Measurements from ENCODE around the gene FERMT3. TPM values are rescaled to one million over a fixed set of nuclear protein-coding genes. Genes with fewer than 3 reads are reported as not detected.

FERMT3 gene
- total RNA-seq, 6 experiments from 2014 or later = 5.1 to 17.3 (median 8.1) TPM

DNA sequence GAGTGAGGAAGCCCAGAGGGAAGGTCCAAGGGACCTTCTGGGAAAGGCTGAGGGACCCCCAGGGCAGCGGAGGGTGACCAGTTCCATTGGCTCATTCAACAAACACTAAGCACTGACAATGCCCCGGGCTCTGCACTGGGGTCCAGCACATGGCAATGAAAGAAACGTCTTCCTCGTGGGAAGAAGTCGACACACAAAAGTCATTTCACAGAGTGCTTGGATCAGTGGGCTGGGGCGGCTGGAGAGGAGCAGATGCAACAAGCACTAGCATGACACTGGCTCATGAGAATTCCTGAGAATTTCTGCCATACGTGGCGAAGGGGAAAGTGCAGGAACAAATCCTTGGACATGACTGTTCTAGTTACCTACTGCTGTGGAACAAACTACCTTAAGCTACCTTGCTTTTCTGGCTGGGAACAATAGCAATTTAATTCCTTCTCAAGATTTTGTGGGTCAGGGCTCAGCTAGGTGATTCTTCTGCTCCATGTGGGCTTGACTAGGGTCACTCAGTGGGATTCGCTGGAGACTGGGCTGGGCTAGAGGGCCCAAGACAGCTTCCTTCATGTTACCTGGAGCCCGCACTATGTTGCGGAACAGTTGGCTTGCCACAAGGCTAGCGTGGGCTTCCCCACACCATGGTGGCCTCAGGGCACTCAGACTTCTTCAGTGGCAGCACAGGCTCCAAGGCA is 27.4 kb upstream of the FERMT3 start:
- Histone ChIP-seq H3K27ac (no peak overlapping the region), H3K4me1 (peaks cover 0 to 6% (median 0%) of the 10 kb centered on the region in 4 donors), H3K9me3 (no peaks in the 10 kb centered on the region), H3K4me3 (no peak overlapping the region), H3K36me3 (no peaks in the 10 kb centered on the region), H3K27me3 (no peaks in the 10 kb centered on the region)
- intact Hi-C loops (cut with DNase I) = no loop called here
- no peak for DNase-seq
- 92% methylated on average over 4 of the region's 12 CpGs for WGBS (ENCODE audit: insufficient coverage, low coverage, low lambda C conversion rate, missing lambda C conversion rate)
- TF ChIP-seq POLR2A (IDR thresholded peaks at IDR 0.05) = no peak
- TF ChIP-seq, protein P1, sequence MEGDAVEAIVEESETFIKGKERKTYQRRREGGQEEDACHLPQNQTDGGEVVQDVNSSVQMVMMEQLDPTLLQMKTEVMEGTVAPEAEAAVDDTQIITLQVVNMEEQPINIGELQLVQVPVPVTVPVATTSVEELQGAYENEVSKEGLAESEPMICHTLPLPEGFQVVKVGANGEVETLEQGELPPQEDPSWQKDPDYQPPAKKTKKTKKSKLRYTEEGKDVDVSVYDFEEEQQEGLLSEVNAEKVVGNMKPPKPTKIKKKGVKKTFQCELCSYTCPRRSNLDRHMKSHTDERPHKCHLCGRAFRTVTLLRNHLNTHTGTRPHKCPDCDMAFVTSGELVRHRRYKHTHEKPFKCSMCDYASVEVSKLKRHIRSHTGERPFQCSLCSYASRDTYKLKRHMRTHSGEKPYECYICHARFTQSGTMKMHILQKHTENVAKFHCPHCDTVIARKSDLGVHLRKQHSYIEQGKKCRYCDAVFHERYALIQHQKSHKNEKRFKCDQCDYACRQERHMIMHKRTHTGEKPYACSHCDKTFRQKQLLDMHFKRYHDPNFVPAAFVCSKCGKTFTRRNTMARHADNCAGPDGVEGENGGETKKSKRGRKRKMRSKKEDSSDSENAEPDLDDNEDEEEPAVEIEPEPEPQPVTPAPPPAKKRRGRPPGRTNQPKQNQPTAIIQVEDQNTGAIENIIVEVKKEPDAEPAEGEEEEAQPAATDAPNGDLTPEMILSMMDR (IDR thresholded peaks at IDR 0.05) = no peak
- ATAC-seq = no peak

DNA sequence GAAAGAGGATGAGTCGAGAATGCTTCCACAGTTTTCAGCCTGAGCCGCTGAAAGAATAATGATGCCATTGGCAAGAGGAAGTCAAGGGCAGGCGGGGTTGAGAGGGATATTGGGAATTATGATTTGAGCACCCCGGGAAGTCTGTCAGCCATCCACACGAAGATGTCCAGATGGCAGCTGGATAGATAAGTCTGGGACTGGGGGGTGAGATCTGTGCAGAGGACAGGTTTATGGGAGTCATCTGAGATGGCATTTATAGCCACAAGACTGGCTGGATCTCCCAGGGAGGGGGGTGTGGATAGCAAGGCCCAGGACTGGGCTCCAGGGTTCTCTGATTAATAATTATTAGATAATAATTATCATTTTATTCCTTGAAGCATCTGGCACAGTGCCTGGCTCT is 25.6 kb upstream of the FERMT3 start:
- H3K27ac ChIP-seq = peak overlapping the region in 1 of 3 donors; percentile 1

DNA sequence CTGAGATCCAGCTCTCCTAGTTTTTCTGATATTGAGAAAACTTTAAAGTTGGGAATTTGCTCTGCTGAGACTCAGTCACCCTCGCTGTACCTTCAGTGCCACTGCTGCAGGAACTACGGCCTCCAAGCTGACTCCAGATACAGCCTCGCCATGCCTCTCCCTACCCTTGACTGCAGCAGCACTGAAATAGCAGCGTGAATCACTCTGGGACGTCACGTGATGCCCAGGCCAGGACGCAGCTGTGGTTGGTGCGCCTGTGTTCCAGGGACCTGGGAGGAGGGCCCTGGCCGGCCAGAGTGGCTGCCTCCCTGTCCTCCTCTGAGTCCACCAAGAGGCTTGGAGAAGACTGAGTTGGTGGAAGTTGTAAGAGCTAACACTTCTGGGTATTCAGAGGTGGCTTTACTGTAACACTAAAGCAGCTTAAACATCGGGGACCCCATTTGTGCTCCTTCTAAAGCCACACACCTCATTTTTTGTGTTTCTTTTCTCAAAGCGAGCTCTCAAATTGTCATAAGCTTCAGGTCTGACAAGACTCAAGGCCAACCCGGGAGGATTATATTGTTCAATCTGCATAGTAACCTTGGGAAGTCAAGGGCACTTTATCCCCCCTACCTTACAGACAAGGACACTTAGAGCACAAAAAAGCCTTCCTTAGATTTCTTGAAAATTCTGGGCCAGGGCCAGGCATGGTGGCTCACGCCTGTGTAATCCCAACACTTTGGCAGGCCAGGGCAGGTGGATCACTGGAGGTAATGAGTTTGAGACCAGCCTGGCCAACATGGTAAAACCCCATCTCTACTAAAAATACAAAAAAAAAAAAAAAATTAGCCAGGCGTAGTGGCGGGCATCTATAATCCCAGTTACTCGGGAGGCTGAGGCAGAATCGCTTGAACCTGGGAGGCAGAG is 24.8 kb upstream of the FERMT3 start:
- DNase-seq (peak; percentile 65 to 74 (median 70)), ATAC-seq (peak in 2 of 4 donors; percentile 1 to 8)
- Histone ChIP-seq H3K36me3 (no peaks in the 10 kb centered on the region), H3K27me3 (no peaks in the 10 kb centered on the region), H3K27ac (peak overlapping the region in 2 of 3 donors; percentile 18 to 47), H3K4me1 (peaks cover 0 to 14% (median 0%) of the 10 kb centered on the region in 4 donors), H3K9me3 (no peaks in the 10 kb centered on the region), H3K4me3 (no peak overlapping the region)
- 56% methylated on average over 8 of the region's 17 CpGs for WGBS (ENCODE audit: insufficient coverage, low coverage, low lambda C conversion rate, missing lambda C conversion rate)
- intact Hi-C loops (cut with DNase I) = no loop called here
- TF ChIP-seq POLR2A (IDR thresholded peaks at IDR 0.05) = peak; percentile 42
- TF ChIP-seq, protein P1 (IDR thresholded peaks at IDR 0.05) = no peak

More for the DNA sequence above, 25.6 kb upstream of the FERMT3 start:
- Histone ChIP-seq H3K36me3 (no peaks in the 10 kb centered on the region), H3K4me1 (peaks cover 0 to 14% (median 0%) of the 10 kb centered on the region in 4 donors), H3K4me3 (no peak overlapping the region), H3K9me3 (no peaks in the 10 kb centered on the region), H3K27me3 (no peaks in the 10 kb centered on the region)
- intact Hi-C loops (cut with DNase I) = no loop called here
- ATAC-seq = no peak
- WGBS (ENCODE audit: insufficient coverage, low coverage, low lambda C conversion rate, missing lambda C conversion rate) = 70% methylated on average over 4 of the region's 5 CpGs
- TF ChIP-seq, protein P1 (IDR thresholded peaks at IDR 0.05) = no peak
- no peak for TF ChIP-seq POLR2A (IDR thresholded peaks at IDR 0.05)
- DNase-seq = no peak

DNA sequence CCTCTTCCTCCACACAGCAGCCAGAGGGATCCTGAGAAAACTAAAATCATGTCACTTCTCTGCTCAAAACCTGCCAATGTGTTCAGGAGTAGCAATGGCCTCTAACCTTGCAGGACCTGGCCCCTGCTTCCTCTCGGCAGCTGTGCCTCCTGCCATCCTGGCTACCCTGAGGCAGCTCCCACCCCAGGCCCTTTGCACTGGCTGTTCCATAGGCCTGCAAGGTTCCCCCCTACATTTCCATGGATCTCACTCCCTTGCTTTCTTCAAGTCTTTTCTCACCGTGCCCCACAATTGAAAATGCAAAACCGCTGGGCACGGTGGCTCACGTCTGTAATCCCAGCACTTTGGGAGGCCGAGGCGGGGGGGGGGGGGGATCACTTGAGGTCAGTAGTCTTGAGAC is 22.6 kb upstream of the FERMT3 start:
- no peaks in the 10 kb centered on the region for H3K27me3 ChIP-seq
- ATAC-seq (no peak), DNase-seq (no peak)
- intact Hi-C loops (cut with DNase I) = no loop called here
- H3K4me1 ChIP-seq = peaks cover 0 to 22% (median 0%) of the 10 kb centered on the region in 4 donors
- no peak overlapping the region for H3K4me3 ChIP-seq
- H3K9me3 ChIP-seq = no peaks in the 10 kb centered on the region
- no peaks in the 10 kb centered on the region for H3K36me3 ChIP-seq
- no peak overlapping the region for H3K27ac ChIP-seq
- TF ChIP-seq, protein P1 (IDR thresholded peaks at IDR 0.05) = no peak
- TF ChIP-seq POLR2A (IDR thresholded peaks at IDR 0.05) = no peak
- WGBS (ENCODE audit: insufficient coverage, low coverage, low lambda C conversion rate, missing lambda C conversion rate) = 83% methylated on average over 7 of the region's 7 CpGs
